ACC112 (cell line): ENCODE measurements around the gene NAA25.
"Not testable (repeated sequence)": the region's sequence is repeated elsewhere in the genome, so short reads cannot be mapped to it uniquely, and the experiment has no call there.

ENCODE experiments used
- H2AFZ ChIP-seq: fragments of 200-600 bp; sonication (generic); one replicate; pipeline ENCODE4 v1.6.0; 2017; ENCODE audit warnings: antibody characterized with exemption, low read length; ENCODE audit not compliant: unreplicated experiment
- H3K27ac ChIP-seq: fragments of 200-600 bp; sonication (generic); 2 replicates; pipeline ENCODE4 v1.5.1; 2014; ENCODE audit warnings: low read depth, mild to moderate bottlenecking, antibody characterized with exemption, low read length, moderate library complexity
- H3K27me3 ChIP-seq: fragments of 200-600 bp; sonication (generic); 2 replicates; pipeline ENCODE4 v1.6.1; 2014; ENCODE audit warnings: mild to moderate bottlenecking, antibody characterized with exemption, low read length, moderate library complexity, mixed read lengths; ENCODE audit not compliant: insufficient read depth
- H3K36me3 ChIP-seq: fragments of 200-600 bp; sonication (generic); 2 replicates; pipeline ENCODE4 v1.6.1; 2016; ENCODE audit warnings: mild to moderate bottlenecking, antibody characterized with exemption, low read length, moderate library complexity, mixed read lengths; ENCODE audit not compliant: insufficient read depth
- H3K4me1 ChIP-seq: fragments of 200-600 bp; sonication (generic); one replicate; pipeline ENCODE4 v1.6.1; 2016; ENCODE audit warnings: low read length, mixed read lengths; ENCODE audit not compliant: insufficient read depth, unreplicated experiment, control insufficient read depth
- H3K4me3 ChIP-seq: fragments of 200-600 bp; sonication (generic); 2 replicates; pipeline ENCODE4 v1.5.1; 2014; ENCODE audit warnings: mild to moderate bottlenecking, low read depth, low read length
- H3K79me2 ChIP-seq: fragments of 200-600 bp; sonication (generic); one replicate; pipeline ENCODE4 v1.6.0; 2016; ENCODE audit warnings: low read length; ENCODE audit not compliant: control insufficient read depth, unreplicated experiment, insufficient read depth

The NAA25 gene

GRCh38 chr12:111994211-111995111, 114.1 kb downstream of the NAA25 start:
- not testable (repeated sequence) for H3K4me3 ChIP-seq, H3K27ac ChIP-seq, H3K79me2 ChIP-seq, H3K27me3 ChIP-seq, H3K36me3 ChIP-seq, H3K4me1 ChIP-seq, H2AFZ ChIP-seq

- no peak overlapping the region for H2AFZ ChIP-seq
- H3K4me3 ChIP-seq, result no peak overlapping the region
- no peaks in the 10 kb centered on the region for H3K4me1 ChIP-seq
- H3K36me3 ChIP-seq, result no peaks in the 10 kb centered on the region
- no peaks in the 10 kb centered on the region for H3K27me3 ChIP-seq
- no peak overlapping the region for H3K27ac ChIP-seq
- H3K79me2 ChIP-seq, result no peaks in the 10 kb centered on the region
Observed at GRCh38 chr12:111993292-111994150, 115.1 kb downstream of the NAA25 start.

- Histone ChIP-seq H3K27me3 (no peaks in the 10 kb centered on the region), H3K4me3 (no peak overlapping the region), H3K79me2 (no peaks in the 10 kb centered on the region), H3K27ac (no peak overlapping the region), H3K4me1 (no peaks in the 10 kb centered on the region), H3K36me3 (no peaks in the 10 kb centered on the region), H2AFZ (no peak overlapping the region)
Observed at GRCh38 chr12:111992464-111992863, 116.1 kb downstream of the NAA25 start.

GRCh38 chr12:111991946-111992345, 116.6 kb downstream of the NAA25 start:
- no peaks in the 10 kb centered on the region for H3K36me3 ChIP-seq

GRCh38 chr12:111991535-111991934, 117.0 kb downstream of the NAA25 start:
- Histone ChIP-seq H2AFZ (no peak overlapping the region), H3K27me3 (no peaks in the 10 kb centered on the region), H3K4me1 (no peaks in the 10 kb centered on the region), H3K4me3 (no peak overlapping the region), H3K79me2 (no peaks in the 10 kb centered on the region), H3K36me3 (no peaks in the 10 kb centered on the region), H3K27ac (no peak overlapping the region)

More at GRCh38 chr12:111991946-111992345, 116.6 kb downstream of the NAA25 start:
- H2AFZ ChIP-seq, result no peak overlapping the region
- no peaks in the 10 kb centered on the region for H3K27me3 ChIP-seq
- no peak overlapping the region for H3K4me3 ChIP-seq
- no peak overlapping the region for H3K27ac ChIP-seq
- no peaks in the 10 kb centered on the region for H3K4me1 ChIP-seq
- H3K79me2 ChIP-seq, result no peaks in the 10 kb centered on the region

- Histone ChIP-seq H3K36me3 (no peaks in the 10 kb centered on the region), H3K4me1 (no peaks in the 10 kb centered on the region), H3K27ac (no peak overlapping the region)
Observed at GRCh38 chr12:111984820-111985219, 123.8 kb downstream of the NAA25 start.

GRCh38 chr12:111981987-111982386, 126.6 kb downstream of the NAA25 start:
- Histone ChIP-seq H3K4me1 (no peaks in the 10 kb centered on the region), H3K27ac (no peak overlapping the region), H2AFZ (no peak overlapping the region), H3K27me3 (no peaks in the 10 kb centered on the region), H3K4me3 (no peak overlapping the region), H3K36me3 (peaks cover 5% of the 10 kb centered on the region; the same call in 1 of the 2 replicates), H3K79me2 (no peaks in the 10 kb centered on the region)

More at GRCh38 chr12:111984820-111985219, 123.8 kb downstream of the NAA25 start:
- Histone ChIP-seq H3K79me2 (no peaks in the 10 kb centered on the region), H2AFZ (no peak overlapping the region), H3K4me3 (no peak overlapping the region), H3K27me3 (no peaks in the 10 kb centered on the region)

- H3K4me1 ChIP-seq, result peaks cover 6% of the 10 kb centered on the region
- H3K27ac ChIP-seq, result no peak overlapping the region
- H3K79me2 ChIP-seq, result no peaks in the 10 kb centered on the region
- H3K4me3 ChIP-seq, result no peak overlapping the region
- no peaks in the 10 kb centered on the region for H3K27me3 ChIP-seq
- H2AFZ ChIP-seq, result no peak overlapping the region
- H3K36me3 ChIP-seq, result peaks cover 5% of the 10 kb centered on the region; the same call in 1 of the 2 replicates
Observed at GRCh38 chr12:111980598-111980997, 128.0 kb downstream of the NAA25 start.

GRCh38 chr12:111978545-111978944, 130.0 kb downstream of the NAA25 start:
- Histone ChIP-seq H3K4me3 (no peak overlapping the region), H3K36me3 (peaks cover 5% of the 10 kb centered on the region; the same call in 1 of the 2 replicates), H3K4me1 (peaks cover 6% of the 10 kb centered on the region), H3K79me2 (no peaks in the 10 kb centered on the region), H3K27ac (no peak overlapping the region), H2AFZ (no peak overlapping the region), H3K27me3 (no peaks in the 10 kb centered on the region)

GRCh38 chr12:111976860-111977259, 131.7 kb downstream of the NAA25 start:
- peaks cover 6% of the 10 kb centered on the region for H3K4me1 ChIP-seq
- no peak overlapping the region for H2AFZ ChIP-seq
- no peak overlapping the region for H3K4me3 ChIP-seq
- no peaks in the 10 kb centered on the region for H3K27me3 ChIP-seq
- H3K79me2 ChIP-seq, result no peaks in the 10 kb centered on the region
- peaks cover 5% of the 10 kb centered on the region; the same call in 1 of the 2 replicates for H3K36me3 ChIP-seq
- H3K27ac ChIP-seq, result no peak overlapping the region
